ENCODE measurements around the gene MYO1H. TPM values are rescaled to one million over a fixed set of nuclear protein-coding genes. Genes with fewer than 3 reads are reported as not detected.

The MYO1H gene
- total RNA-seq, 1 experiment from 2014 or later: not detected

DNA sequence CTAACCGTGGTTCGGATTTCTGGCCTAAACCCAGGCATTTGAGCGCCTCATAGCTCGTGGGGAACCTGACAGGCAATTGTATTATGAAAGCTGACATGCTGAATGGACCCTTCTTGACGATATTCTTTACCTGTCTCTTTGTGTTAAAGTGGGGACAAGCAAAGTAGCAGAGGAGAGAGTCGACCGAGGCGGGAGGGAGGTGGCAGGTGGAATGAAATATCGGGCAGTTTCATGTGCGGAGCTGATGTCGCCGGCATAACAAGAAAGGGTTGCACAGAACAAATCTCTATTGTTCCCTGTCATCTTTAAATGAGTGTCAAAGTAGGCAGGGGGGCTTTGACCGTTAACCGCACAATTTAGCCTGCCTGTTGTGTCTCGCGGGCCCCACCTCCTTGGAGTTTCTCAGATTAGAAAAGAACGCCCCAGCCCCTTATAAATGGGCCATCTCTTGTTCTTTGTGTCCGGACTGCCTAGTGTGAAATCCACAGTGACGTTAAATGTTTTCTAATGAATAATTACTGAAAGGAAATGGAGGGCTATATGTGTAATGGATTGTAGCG lies 11.5 kb downstream of the MYO1H start:
- Histone ChIP-seq H3K4me1 (replicated peaks) (no peaks in the 10 kb centered on the region), H3K27me3 (replicated peaks) (peaks cover 33% of the 10 kb centered on the region), H3K4me3 (no peak overlapping the region), H3K9me3 (replicated peaks) (no peaks in the 10 kb centered on the region), H3K27ac (no peak overlapping the region), H3K36me3 (no peaks in the 10 kb centered on the region)
- DNase-seq (ENCODE audit: low read depth in 1 of 2, low spot score in 2 of 2): no peak

- no peak for DNase-seq (ENCODE audit: low read depth in 1 of 2, low spot score in 2 of 2)
- Histone ChIP-seq H3K4me1 (replicated peaks) (no peaks in the 10 kb centered on the region), H3K27ac (no peak overlapping the region), H3K36me3 (no peaks in the 10 kb centered on the region), H3K9me3 (replicated peaks) (no peaks in the 10 kb centered on the region), H3K4me3 (no peak overlapping the region), H3K27me3 (replicated peaks) (peaks cover 13% of the 10 kb centered on the region)
Observed at GRCh38 chr12:109369831-109370230, 22.1 kb downstream of the MYO1H start.

DNA sequence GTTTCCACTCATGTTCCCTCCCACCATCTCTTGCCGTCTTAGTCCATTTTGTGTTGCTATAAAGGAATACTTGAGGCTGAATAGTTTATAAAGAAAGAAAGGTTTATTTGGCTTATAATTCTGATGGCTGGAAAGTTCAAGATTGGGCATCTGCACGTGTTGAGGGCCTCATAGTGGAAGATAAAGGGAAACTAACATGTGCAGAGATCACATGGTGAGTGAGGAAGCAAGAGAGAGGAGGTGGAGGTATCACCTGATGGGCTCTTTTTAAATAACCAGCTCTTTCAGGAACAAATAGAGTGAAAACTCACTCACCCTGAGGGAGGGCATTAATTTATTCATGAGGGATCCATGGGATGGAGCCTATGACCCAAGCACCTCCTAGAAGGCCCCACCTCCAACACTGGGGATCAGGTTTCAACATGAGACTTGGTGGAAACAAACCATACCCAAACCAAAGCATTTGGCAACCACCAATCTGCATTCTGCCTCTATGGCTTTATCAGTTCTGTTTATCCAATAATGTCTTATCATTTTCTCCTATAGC lies 29.5 kb downstream of the MYO1H start:
- Histone ChIP-seq H3K9me3 (replicated peaks) (no peaks in the 10 kb centered on the region), H3K4me3 (no peak overlapping the region)
- no peak for DNase-seq (ENCODE audit: low read depth in 1 of 2, low spot score in 2 of 2)

GRCh38 chr12:109378569-109378968 lies 30.9 kb downstream of the MYO1H start:
- Histone ChIP-seq H3K27me3 (replicated peaks) (peaks cover 30% of the 10 kb centered on the region), H3K4me1 (replicated peaks) (no peaks in the 10 kb centered on the region), H3K4me3 (no peak overlapping the region), H3K36me3 (no peaks in the 10 kb centered on the region), H3K9me3 (replicated peaks) (no peaks in the 10 kb centered on the region; the same call in 1 of the 2 replicates), H3K27ac (no peak overlapping the region)
- no peak for DNase-seq (ENCODE audit: low read depth in 1 of 2, low spot score in 2 of 2)

More for the DNA sequence above, 29.5 kb downstream of the MYO1H start:
- Histone ChIP-seq H3K36me3 (no peaks in the 10 kb centered on the region), H3K27ac (no peak overlapping the region), H3K27me3 (replicated peaks) (peaks cover 26% of the 10 kb centered on the region), H3K4me1 (replicated peaks) (no peaks in the 10 kb centered on the region)

DNA sequence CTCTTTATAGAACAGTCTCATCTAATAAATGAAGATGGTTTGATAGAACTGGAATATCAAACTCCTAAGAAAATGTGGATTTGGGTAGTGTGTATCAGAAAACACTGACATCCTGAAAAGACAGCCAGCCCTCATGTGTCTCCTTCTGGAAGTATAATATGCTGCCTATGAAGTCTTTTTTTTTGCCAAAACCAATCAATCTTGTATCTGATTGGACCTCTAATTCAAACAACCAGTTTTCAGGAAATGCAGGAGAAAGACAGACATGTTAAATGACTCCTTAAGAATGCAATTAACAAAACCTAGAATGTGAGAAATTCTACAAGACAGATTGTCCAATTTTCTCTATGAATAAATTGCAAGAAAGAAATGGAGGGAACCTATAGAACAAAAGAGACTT lies 34.3 kb downstream of the MYO1H start:
- DNase-seq (ENCODE audit: low read depth in 1 of 2, low spot score in 2 of 2): no peak
- H3K27me3 ChIP-seq (replicated peaks): peaks cover 27% of the 10 kb centered on the region
- H3K4me3 ChIP-seq: no peak overlapping the region
- H3K4me1 ChIP-seq (replicated peaks): no peaks in the 10 kb centered on the region
- H3K36me3 ChIP-seq: no peaks in the 10 kb centered on the region
- no peaks in the 10 kb centered on the region; the same call in 1 of the 2 replicates for H3K9me3 ChIP-seq (replicated peaks)
- no peak overlapping the region for H3K27ac ChIP-seq

DNA sequence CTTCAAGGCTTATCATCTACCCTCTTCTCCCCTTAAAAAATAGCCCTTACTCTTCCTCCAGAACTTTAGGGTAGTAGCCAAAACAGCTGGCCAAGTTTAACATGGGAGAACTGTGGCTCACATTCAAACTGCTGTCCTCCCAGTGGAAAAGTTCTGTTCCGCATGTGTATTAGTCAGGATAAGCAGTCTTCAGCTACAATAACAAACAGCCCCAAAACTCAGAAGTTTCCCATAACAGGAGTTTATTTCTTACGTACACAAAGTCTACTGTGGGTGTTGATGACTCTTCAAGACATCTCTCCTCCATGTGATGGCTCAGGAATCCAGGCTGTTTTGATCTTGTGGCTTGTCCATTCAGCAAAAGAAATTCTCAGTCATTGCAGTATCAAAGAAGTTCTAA lies 35.5 kb downstream of the MYO1H start:
- H3K9me3 ChIP-seq (replicated peaks): peaks cover 4% of the 10 kb centered on the region
- no peaks in the 10 kb centered on the region for H3K4me1 ChIP-seq (replicated peaks)
- H3K27ac ChIP-seq: no peak overlapping the region
- H3K27me3 ChIP-seq (replicated peaks): peaks cover 17% of the 10 kb centered on the region
- H3K36me3 ChIP-seq: no peaks in the 10 kb centered on the region
- no peak for DNase-seq (ENCODE audit: low read depth in 1 of 2, low spot score in 2 of 2)
- H3K4me3 ChIP-seq: no peak overlapping the region

GRCh38 chr12:109385339-109386058 lies 37.8 kb downstream of the MYO1H start:
- no peaks in the 10 kb centered on the region for H3K36me3 ChIP-seq
- peaks cover 4% of the 10 kb centered on the region for H3K9me3 ChIP-seq (replicated peaks)
- no peak overlapping the region for H3K27ac ChIP-seq
- H3K4me1 ChIP-seq (replicated peaks): no peaks in the 10 kb centered on the region
- H3K27me3 ChIP-seq (replicated peaks): peaks cover 8% of the 10 kb centered on the region
- H3K4me3 ChIP-seq: no peak overlapping the region
- peak in 1 of 2 experiments; percentile 32 for DNase-seq (ENCODE audit: low read depth in 1 of 2, low spot score in 2 of 2)

GRCh38 chr12:109386059-109386433 lies 38.3 kb downstream of the MYO1H start:
- Histone ChIP-seq H3K9me3 (replicated peaks) (peaks cover 4% of the 10 kb centered on the region), H3K4me1 (replicated peaks) (no peaks in the 10 kb centered on the region), H3K4me3 (no peak overlapping the region), H3K27ac (no peak overlapping the region), H3K27me3 (replicated peaks) (peaks cover 9% of the 10 kb centered on the region), H3K36me3 (no peaks in the 10 kb centered on the region)
- DNase-seq (ENCODE audit: low read depth in 1 of 2, low spot score in 2 of 2): no peak

GRCh38 chr12:109387425-109388166 lies 39.9 kb downstream of the MYO1H start:
- DNase-seq (ENCODE audit: low read depth in 1 of 2, low spot score in 2 of 2): no peak
- H3K4me1 ChIP-seq (replicated peaks): no peaks in the 10 kb centered on the region

GRCh38 chr12:109388167-109388563 lies 40.5 kb downstream of the MYO1H start:
- Histone ChIP-seq H3K4me1 (replicated peaks) (no peaks in the 10 kb centered on the region), H3K9me3 (replicated peaks) (peaks cover 4% of the 10 kb centered on the region), H3K4me3 (no peak overlapping the region), H3K36me3 (no peaks in the 10 kb centered on the region), H3K27ac (no peak overlapping the region), H3K27me3 (replicated peaks) (peaks cover 5% of the 10 kb centered on the region; the same call in 1 of the 2 replicates)
- DNase-seq (ENCODE audit: low read depth in 1 of 2, low spot score in 2 of 2): no peak

More at GRCh38 chr12:109387425-109388166, 39.9 kb downstream of the MYO1H start:
- Histone ChIP-seq H3K9me3 (replicated peaks) (peaks cover 4% of the 10 kb centered on the region), H3K36me3 (no peaks in the 10 kb centered on the region), H3K4me3 (no peak overlapping the region), H3K27me3 (replicated peaks) (peaks cover 5% of the 10 kb centered on the region; the same call in 1 of the 2 replicates), H3K27ac (no peak overlapping the region)

GRCh38 chr12:109389146-109389545 lies 41.4 kb downstream of the MYO1H start:
- peaks cover 5% of the 10 kb centered on the region; the same call in 1 of the 2 replicates for H3K27me3 ChIP-seq (replicated peaks)
- no peak overlapping the region for H3K27ac ChIP-seq
- H3K4me1 ChIP-seq (replicated peaks): no peaks in the 10 kb centered on the region
- no peak overlapping the region for H3K4me3 ChIP-seq
- H3K36me3 ChIP-seq: no peaks in the 10 kb centered on the region
- no peak for DNase-seq (ENCODE audit: low read depth in 1 of 2, low spot score in 2 of 2)
- H3K9me3 ChIP-seq (replicated peaks): peaks cover 4% of the 10 kb centered on the region; the same call in 1 of the 2 replicates

GRCh38 chr12:109393437-109394345 lies 46.0 kb downstream of the MYO1H start:
- no peak overlapping the region for H3K4me3 ChIP-seq
- no peaks in the 10 kb centered on the region for H3K9me3 ChIP-seq (replicated peaks)
- peak in 1 of 2 experiments; percentile 20 for DNase-seq (ENCODE audit: low read depth in 1 of 2, low spot score in 2 of 2)
- no peak overlapping the region for H3K27ac ChIP-seq
- H3K27me3 ChIP-seq (replicated peaks): peaks cover 5% of the 10 kb centered on the region; the same call in 1 of the 2 replicates
- no peaks in the 10 kb centered on the region for H3K36me3 ChIP-seq
- no peaks in the 10 kb centered on the region for H3K4me1 ChIP-seq (replicated peaks)

- Histone ChIP-seq H3K27ac (no peak overlapping the region), H3K9me3 (replicated peaks) (no peaks in the 10 kb centered on the region), H3K27me3 (replicated peaks) (peaks cover 6% of the 10 kb centered on the region), H3K4me1 (replicated peaks) (no peaks in the 10 kb centered on the region), H3K36me3 (no peaks in the 10 kb centered on the region), H3K4me3 (no peak overlapping the region)
- no peak for DNase-seq (ENCODE audit: low read depth in 1 of 2, low spot score in 2 of 2)
Observed at GRCh38 chr12:109394891-109395290, 47.2 kb downstream of the MYO1H start.

Data from SJSA1 (cell line).